AG09319 (cell line): ENCODE data around the gene KCNN1.

Experiments
- DNase-seq: peaks from one replicate; pipeline ENCODE4 v3.0.0-alpha.2; 2010; ENCODE audit warnings: low read depth; ENCODE audit errors: extremely low read depth
- TF ChIP-seq, protein P1 (sequence below): IDR thresholded peaks from 2 replicates; pipeline ENCODE4 v1.5.1; 2011; ENCODE audit warnings: low read depth, mild to moderate bottlenecking, inconsistent platforms, low read length, moderate library complexity

The KCNN1 gene

DNA sequence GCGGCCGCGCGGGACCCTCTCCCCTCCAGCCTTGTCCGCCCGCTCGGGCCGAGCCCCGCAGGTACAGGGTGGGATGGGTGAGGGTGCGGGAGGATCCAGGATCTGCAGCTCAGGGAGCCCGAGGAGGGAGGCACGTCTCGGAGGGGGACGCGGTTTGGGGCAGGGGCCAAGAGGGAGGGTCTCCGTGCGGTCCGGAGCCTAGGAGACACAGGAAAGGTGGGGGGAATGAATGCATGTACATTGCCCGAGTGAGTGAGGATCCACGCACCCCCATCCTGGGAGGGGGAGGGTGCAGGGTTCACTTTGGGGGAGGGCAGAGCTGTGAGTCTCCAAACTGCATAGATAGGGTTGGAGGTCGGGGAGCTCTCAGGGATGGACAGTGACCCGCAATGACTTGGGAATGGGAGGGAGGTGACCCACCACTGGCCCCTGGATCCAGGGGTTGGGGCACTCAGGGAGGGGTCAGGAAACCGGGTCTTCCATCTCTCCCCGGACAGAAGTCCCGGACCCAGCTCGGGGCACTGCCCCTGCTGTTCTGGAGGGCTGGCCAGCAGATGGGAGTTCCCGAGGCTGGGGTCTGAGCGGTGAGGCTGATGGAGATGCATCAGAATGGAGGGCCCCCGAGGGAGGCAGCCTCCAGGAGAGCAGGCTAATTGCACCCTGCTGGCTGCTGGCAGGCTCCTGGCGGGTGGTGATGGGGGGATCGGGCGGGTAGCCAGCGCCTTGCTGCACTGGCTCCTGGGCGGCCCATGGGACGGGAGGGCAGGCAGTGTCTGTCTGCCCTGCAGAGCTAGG lies 547 bp downstream of the KCNN1 start:
- TF ChIP-seq, protein P1, sequence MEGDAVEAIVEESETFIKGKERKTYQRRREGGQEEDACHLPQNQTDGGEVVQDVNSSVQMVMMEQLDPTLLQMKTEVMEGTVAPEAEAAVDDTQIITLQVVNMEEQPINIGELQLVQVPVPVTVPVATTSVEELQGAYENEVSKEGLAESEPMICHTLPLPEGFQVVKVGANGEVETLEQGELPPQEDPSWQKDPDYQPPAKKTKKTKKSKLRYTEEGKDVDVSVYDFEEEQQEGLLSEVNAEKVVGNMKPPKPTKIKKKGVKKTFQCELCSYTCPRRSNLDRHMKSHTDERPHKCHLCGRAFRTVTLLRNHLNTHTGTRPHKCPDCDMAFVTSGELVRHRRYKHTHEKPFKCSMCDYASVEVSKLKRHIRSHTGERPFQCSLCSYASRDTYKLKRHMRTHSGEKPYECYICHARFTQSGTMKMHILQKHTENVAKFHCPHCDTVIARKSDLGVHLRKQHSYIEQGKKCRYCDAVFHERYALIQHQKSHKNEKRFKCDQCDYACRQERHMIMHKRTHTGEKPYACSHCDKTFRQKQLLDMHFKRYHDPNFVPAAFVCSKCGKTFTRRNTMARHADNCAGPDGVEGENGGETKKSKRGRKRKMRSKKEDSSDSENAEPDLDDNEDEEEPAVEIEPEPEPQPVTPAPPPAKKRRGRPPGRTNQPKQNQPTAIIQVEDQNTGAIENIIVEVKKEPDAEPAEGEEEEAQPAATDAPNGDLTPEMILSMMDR = no peak
- DNase-seq = no peak

DNA sequence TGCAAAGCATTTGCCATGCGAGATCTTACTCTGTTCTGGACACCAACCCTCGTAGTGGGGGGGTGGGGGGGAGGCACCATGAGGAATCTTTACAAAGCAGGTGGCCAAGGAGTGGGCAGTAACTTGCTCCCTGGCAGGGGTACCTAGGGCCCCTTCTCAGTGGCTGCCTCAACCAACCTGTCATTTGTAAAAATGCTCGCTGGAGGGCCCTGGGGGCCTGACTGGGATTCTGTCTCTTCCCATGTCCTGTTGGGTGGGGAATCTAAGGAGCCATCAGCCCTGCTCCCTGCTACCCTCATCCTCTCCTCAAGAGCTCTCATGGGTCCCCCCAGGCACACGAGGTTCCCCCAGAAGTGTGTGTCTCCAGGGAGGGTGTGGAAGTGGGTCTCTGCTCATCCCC lies 1.5 kb downstream of the KCNN1 start:
- TF ChIP-seq, protein P1 = no peak
- DNase-seq = no peak

DNA sequence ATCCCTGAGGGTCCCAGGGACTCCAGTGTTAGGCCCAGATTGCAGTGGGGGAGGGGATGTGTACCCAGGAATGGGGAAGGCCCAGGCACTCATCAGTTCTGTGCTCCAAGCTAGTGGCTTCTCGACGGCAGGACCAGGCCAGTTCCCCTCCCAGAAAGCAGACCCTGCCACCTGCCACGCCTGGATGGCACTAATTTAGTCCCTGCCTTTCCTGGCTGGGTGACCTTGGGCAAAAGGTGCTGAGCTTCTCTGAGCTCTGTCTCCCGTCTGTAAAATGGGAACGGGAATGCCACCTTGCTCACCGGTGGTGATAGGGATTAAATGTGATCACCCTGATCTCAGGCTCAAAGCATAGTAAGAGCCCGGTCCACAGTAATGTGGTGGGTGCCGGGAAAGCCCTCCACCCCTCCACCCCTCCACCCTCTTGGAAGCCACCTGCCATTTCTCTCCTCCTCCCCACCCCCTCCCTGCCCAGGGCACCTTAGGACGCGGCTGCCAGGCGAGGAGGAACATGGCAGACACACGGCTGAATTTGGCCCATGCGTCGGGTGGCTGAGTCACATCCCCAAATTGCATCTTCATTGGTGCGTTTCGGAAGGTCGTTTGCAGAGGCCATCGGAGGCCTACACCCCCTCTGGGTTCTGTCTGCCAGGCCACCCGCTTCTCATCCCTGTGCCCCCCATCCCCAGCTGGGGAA lies 2.3 kb downstream of the KCNN1 start:
- TF ChIP-seq, protein P1 = no peak
- DNase-seq = no peak

DNA sequence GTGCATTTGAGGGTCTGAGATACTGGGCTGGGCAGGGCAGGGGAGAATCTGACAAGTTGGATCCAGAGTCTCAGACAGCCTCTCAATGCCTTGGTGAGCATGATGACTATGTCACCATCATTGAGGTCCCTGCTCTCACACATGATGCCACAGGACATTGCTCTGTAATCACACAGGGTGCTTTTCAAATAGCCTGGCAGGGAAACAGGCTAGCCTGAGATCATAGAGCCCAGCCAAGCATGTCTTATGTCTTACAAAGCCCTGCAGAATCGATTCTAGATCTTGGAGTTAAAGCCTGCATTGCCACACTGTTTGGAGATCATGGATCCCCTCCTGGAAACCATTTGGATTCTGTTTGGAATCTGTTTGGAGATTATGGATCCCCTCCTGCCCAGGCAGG lies 5.3 kb downstream of the KCNN1 start:
- DNase-seq = no peak
- TF ChIP-seq, protein P1 = no peak

DNA sequence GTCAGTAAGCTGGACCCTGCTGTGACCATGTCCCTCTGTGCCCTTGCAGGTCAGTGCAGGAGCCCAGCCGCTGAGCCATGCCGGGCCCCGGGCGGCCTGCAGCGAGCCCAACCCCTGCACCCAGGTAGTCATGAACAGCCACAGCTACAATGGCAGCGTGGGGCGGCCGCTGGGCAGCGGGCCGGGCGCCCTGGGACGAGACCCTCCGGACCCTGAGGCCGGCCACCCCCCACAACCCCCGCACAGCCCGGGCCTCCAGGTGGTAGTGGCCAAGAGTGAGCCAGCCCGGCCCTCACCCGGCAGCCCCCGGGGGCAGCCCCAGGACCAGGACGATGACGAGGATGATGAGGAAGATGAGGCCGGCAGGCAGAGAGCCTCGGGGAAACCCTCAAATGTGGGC lies 6.9 kb downstream of the KCNN1 start:
- TF ChIP-seq, protein P1 = no peak
- no peak for DNase-seq

DNA sequence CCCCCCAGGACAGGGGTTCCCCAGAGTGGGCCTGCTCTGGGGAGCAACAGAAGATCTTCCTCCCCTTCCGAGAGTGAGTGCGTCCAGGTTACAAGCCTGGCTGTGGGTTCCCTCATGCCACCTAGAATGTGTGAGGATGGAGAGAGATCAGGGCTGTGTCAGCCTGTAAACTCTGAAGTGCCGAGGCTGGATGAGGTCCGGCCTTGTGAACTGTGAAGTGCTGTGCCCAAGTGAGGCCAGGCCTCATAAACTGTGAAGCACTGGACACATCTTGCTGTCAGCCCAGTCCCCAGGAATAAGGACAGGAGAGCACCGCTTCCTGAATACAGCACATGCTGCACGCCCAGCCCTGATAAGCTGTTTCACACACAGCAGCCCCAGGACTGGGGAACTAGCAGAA lies 7.6 kb downstream of the KCNN1 start:
- TF ChIP-seq, protein P1 = no peak
- no peak for DNase-seq

DNA sequence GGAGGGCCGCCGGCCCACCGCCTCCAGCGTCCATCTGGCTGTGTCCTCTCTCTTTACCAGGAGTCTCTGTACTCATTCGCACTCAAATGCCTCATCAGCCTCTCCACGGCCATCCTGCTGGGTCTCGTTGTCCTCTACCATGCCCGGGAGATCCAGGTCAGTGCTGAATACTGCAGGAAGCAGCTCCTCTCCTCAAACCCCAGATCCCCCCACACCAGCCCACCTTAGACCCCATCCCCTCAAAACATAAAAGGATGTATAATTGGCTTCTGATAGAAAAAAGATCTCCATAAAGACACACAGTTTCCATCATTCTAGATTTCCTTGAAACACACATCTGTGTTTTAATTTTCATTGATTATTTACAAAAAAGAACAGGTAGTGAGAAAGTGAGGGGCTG lies 8.1 kb downstream of the KCNN1 start:
- TF ChIP-seq, protein P1 = no peak
- no peak for DNase-seq
